Esophagus muscularis mucosa (tissue), 4 donors: ENCODE measurements around the gene LUZP4. TPM values are rescaled to one million over a fixed set of nuclear protein-coding genes. Genes with fewer than 3 reads are reported as not detected.
A peak's percentile ranks its signal among the peaks of the same experiment; 100 is the strongest.

Experiments
- DNase-seq: peaks from one replicate; pipeline ENCODE4 v3.0.0-alpha.2; 2017; ENCODE audit errors: extremely low spot score
- H3K27ac ChIP-seq, 4 donors: fragments of 200-600 bp; sonication (generic); replicated peaks in 1 of 4; 1 replicate in 3 of 4; 2 replicates in 1 of 4; pipeline ENCODE4 v1.5.1; 2016 to 2019; ENCODE audit warnings: mild to moderate bottlenecking in 1 of 4
- H3K27me3 ChIP-seq, 4 donors: fragments of 200-600 bp; sonication (generic); one replicate each; pipeline versions ENCODE4 v1.5.1 to v1.6.0; 2016 to 2019
- H3K36me3 ChIP-seq, 4 donors: fragments of 200-600 bp; sonication (generic); one replicate each; pipeline ENCODE4 v1.5.1; 2016 to 2019
- H3K4me1 ChIP-seq, 4 donors: fragments of 200-600 bp; sonication (generic); one replicate each; pipeline ENCODE4 v1.5.1; 2016 to 2019
- H3K4me3 ChIP-seq, 4 donors: fragments of 200-600 bp; sonication (generic); 1 replicate in 2 of 4; 2 replicates in 2 of 4; pipeline ENCODE4 v1.5.1; 2016 to 2019; ENCODE audit warnings: mild to moderate bottlenecking in 4 of 4, moderate library complexity in 1 of 4
- H3K9me3 ChIP-seq, 4 donors: fragments of 200-600 bp; sonication (generic); 1 replicate in 3 of 4; 2 replicates in 1 of 4; pipeline ENCODE4 v1.5.1; 2016 to 2019
- CTCF ChIP-seq, 3 experiments: fragments of 200-600 bp in 2 of 3; fragments of 450-650 bp in 1 of 3; sonication (generic) in 2 of 3; IDR thresholded peaks; one replicate each; pipeline ENCODE4 v1.5.1; 2017 to 2019; ENCODE audit warnings: antibody characterized with exemption in 3 of 3, mild to moderate bottlenecking in 2 of 3, moderate library complexity in 1 of 3
- EP300 ChIP-seq: sonication (generic); formaldehyde crosslinking; IDR thresholded peaks from one replicate; pipeline ENCODE4 v1.6.1; 2017; ENCODE audit warnings: antibody characterized with exemption
- POLR2A ChIP-seq: fragments of 450-650 bp; IDR thresholded peaks from one replicate; pipeline ENCODE4 v1.6.1; 2017; ENCODE audit warnings: antibody characterized with exemption, moderate library complexity, mild to moderate bottlenecking, low read depth
- POLR2AphosphoS5 ChIP-seq, 2 donors: sonication (generic); formaldehyde crosslinking; IDR thresholded peaks; one replicate each; pipeline ENCODE4 v1.6.1; 2017; ENCODE audit warnings: antibody characterized with exemption in 2 of 2
- WGBS: methylation state at CpG from one replicate; pipeline ENCODE4 v1.1.5; 2018; 5-methylcytosine and 5-hydroxymethylcytosine counted together
- intact Hi-C: fragments of 100-400 bp; cut with DNase I; formaldehyde crosslinking; loops from one replicate; pipeline ENCODE4 v1.15.1; 2023
- total RNA-seq, 4 donors: library from RNA; depleted of rRNA; stranded (reverse); fragments of >200 nt; gene quantifications; one replicate each; pipeline versions ENCODE4 v1.1.0 to v1.2.1, GENCODE V29; 2016

Gene LUZP4
- total RNA-seq, 4 donors from 2014 or later, result not detected

GRCh38 chrX:115332832-115333231, 43.3 kb downstream of the LUZP4 start:
- H3K27ac ChIP-seq, result peak overlapping the region in 3 of 4 donors; percentile 38 to 57 (median 39)
- H3K4me1 ChIP-seq, result peaks cover 3 to 17% (median 9%) of the 10 kb centered on the region in 4 donors
- H3K36me3 ChIP-seq, result no peaks in the 10 kb centered on the region
- TF ChIP-seq POLR2AphosphoS5 (IDR thresholded peaks at IDR 0.05), result peak; percentile 25 to 34
- no peak for TF ChIP-seq EP300
- H3K9me3 ChIP-seq, result no peaks in the 10 kb centered on the region
- intact Hi-C loops, result loop anchor here (5.0 kb wide), 1 partner anchor 229 kb away; the partner anchor contains the start of gene PLS3
- no peak overlapping the region for H3K4me3 ChIP-seq
- WGBS, result 38% methylated on average over 4 of the region's 4 CpGs
- no peaks in the 10 kb centered on the region for H3K27me3 ChIP-seq
- no peak for DNase-seq

GRCh38 chrX:115333446-115333845, 43.9 kb downstream of the LUZP4 start:
- whole genome bisulfite sequencing, result 53% methylated on average over 6 of the region's 6 CpGs
- Histone ChIP-seq H3K4me1 (peaks cover 3 to 19% (median 12%) of the 10 kb centered on the region in 4 donors), H3K27ac (peak overlapping the region in 2 of 4 donors; percentile 37 to 38), H3K27me3 (no peaks in the 10 kb centered on the region), H3K36me3 (no peaks in the 10 kb centered on the region), H3K4me3 (no peak overlapping the region), H3K9me3 (no peaks in the 10 kb centered on the region)
- TF ChIP-seq POLR2A (no peak), POLR2AphosphoS5 (IDR thresholded peaks at IDR 0.05) (no peak), EP300 (no peak), CTCF (IDR thresholded peaks at IDR 0.05) (no peak)
- DNase-seq, result no peak
- intact Hi-C loops, result loop anchor here (5.0 kb wide), 1 partner anchor 229 kb away; the partner anchor contains the start of gene PLS3

GRCh38 chrX:115337491-115338144, 48.1 kb downstream of the LUZP4 start:
- intact Hi-C loops, result no loop called here
- TF ChIP-seq EP300 (no peak), CTCF (IDR thresholded peaks at IDR 0.05) (no peak), POLR2AphosphoS5 (IDR thresholded peaks at IDR 0.05) (no peak), POLR2A (no peak)
- Histone ChIP-seq H3K9me3 (no peaks in the 10 kb centered on the region), H3K4me1 (peaks cover 0 to 30% (median 9%) of the 10 kb centered on the region in 4 donors), H3K4me3 (no peak overlapping the region), H3K27ac (no peak overlapping the region), H3K27me3 (no peaks in the 10 kb centered on the region), H3K36me3 (no peaks in the 10 kb centered on the region)
- DNase-seq, result no peak
- 55% methylated on average over 5 of the region's 5 CpGs for WGBS

GRCh38 chrX:115339441-115340025, 50.0 kb downstream of the LUZP4 start:
- WGBS, result 63% methylated on average over 3 of the region's 3 CpGs
- H3K27me3 ChIP-seq, result no peaks in the 10 kb centered on the region
- no peaks in the 10 kb centered on the region for H3K9me3 ChIP-seq
- peaks cover 3 to 33% (median 14%) of the 10 kb centered on the region in 4 donors for H3K4me1 ChIP-seq
- intact Hi-C loops, result no loop called here
- H3K4me3 ChIP-seq, result no peak overlapping the region
- DNase-seq, result no peak
- TF ChIP-seq EP300 (no peak), POLR2A (no peak), CTCF (IDR thresholded peaks at IDR 0.05) (no peak)
- no peaks in the 10 kb centered on the region for H3K36me3 ChIP-seq
- no peak overlapping the region for H3K27ac ChIP-seq

- WGBS, result 83% methylated on average over 1 of the region's 1 CpG
- H3K27ac ChIP-seq, result no peak overlapping the region
- H3K4me3 ChIP-seq, result no peak overlapping the region
- TF ChIP-seq EP300, result no peak
- no peak for TF ChIP-seq CTCF (IDR thresholded peaks at IDR 0.05)
- no peak for TF ChIP-seq POLR2AphosphoS5 (IDR thresholded peaks at IDR 0.05)
- TF ChIP-seq POLR2A, result no peak
- intact Hi-C loops, result no loop called here
- peaks cover 12 to 49% (median 28%) of the 10 kb centered on the region in 4 donors for H3K4me1 ChIP-seq
- DNase-seq, result no peak
- no peaks in the 10 kb centered on the region for H3K27me3 ChIP-seq
- H3K9me3 ChIP-seq, result no peaks in the 10 kb centered on the region
- no peaks in the 10 kb centered on the region for H3K36me3 ChIP-seq
These were observed 51.9 kb downstream of the LUZP4 start for GRCh38 chrX:115341421-115341820.
